GM12891 (cell line): Measurements from ENCODE around the gene GTF2H4.

Experiments used
- PAX5 ChIP-seq: IDR thresholded peaks from 2 replicates; pipeline ENCODE4 v1.6.1; 2011; ENCODE audit warnings: low read length, moderate library complexity, mild to moderate bottlenecking; ENCODE audit not compliant: insufficient read depth, severe bottlenecking
- POLR2A ChIP-seq: IDR thresholded peaks from 2 replicates; pipeline ENCODE4 v1.6.1; 2011; ENCODE audit warnings: low read depth, low read length, control low read depth
- POLR2AphosphoS5 ChIP-seq: IDR thresholded peaks from 2 replicates; pipeline ENCODE4 v1.6.1; 2011; ENCODE audit warnings: low read depth, low read length, control low read depth
- SPI1 ChIP-seq: IDR thresholded peaks from 2 replicates; pipeline ENCODE4 v1.6.1; 2011; ENCODE audit warnings: low read depth, low read length, control low read depth

- TF ChIP-seq POLR2A (no peak), POLR2AphosphoS5 (no peak), SPI1 (no peak), PAX5 (no peak)
These were observed 53.1 kb downstream of the GTF2H4 start for GRCh38 chr6:30960907-30961673.
